GM12878 (cell line): ENCODE data around the gene CCSER1. TPM values are rescaled to one million over a fixed set of nuclear protein-coding genes. Genes with fewer than 3 reads are reported as not detected.

Source experiments
- ATAC-seq: fragments of 200-7000 bp; cut with Tn5 transposase; 3 replicates; pipeline ENCODE4 v1.9.1; 2020; ENCODE audit warnings: mild to moderate bottlenecking, moderate library complexity
- BruUV-seq: library from RNA; stranded (reverse); fragments of 400-500 nt; replicated peaks from 2 replicates; lab custom pipeline; 2021; lab: Mats Ljungman, UMichigan
- CTCF ChIA-PET: fragments of 300-600 bp; sonication (Branson Sonifier 250); formaldehyde crosslinking; extraction: SDS; loops from one replicate; lab custom pipeline; 2021; ENCODE audit warnings: inconsistent platforms; lab: Yijun Ruan, JAX
- POLR2A ChIA-PET: fragments of 350-600 bp; formaldehyde crosslinking; extraction: SDS; loops from one replicate; lab custom pipeline; 2021; ENCODE audit warnings: inconsistent platforms; lab: Charles Lee
- RAD21 ChIA-PET: fragments of 300-600 bp; sonication (Branson Sonifier 250); formaldehyde crosslinking; loops from one replicate; lab custom pipeline; 2023; ENCODE audit warnings: antibody characterized with exemption; ENCODE audit not compliant: unreplicated experiment; lab: Charles Lee
- SMC1A ChIA-PET: fragments of 300-600 bp; sonication (Branson Sonifier 250); formaldehyde crosslinking; loops from one replicate; lab custom pipeline; 2023; ENCODE audit not compliant: unreplicated experiment, uncharacterized antibody; lab: Charles Lee
- DNase-seq: peaks from one replicate; pipeline ENCODE4 v3.0.0-alpha.2; 2011; ENCODE audit warnings: low read depth, low spot score
- FAIRE-seq: peaks from 3 replicates; lab custom pipeline; 2011; peaks lifted over from hg19 to GRCh38; lab: Jason Lieb, UNC
- H2AFZ ChIP-seq: 2 replicates; pipeline ENCODE4 v1.6.0; 2011; ENCODE audit warnings: low read depth, low read length, control low read depth; ENCODE audit not compliant: control insufficient read depth
- H3K27ac ChIP-seq: 2 replicates; pipeline ENCODE4 v1.5.1; 2011; ENCODE audit warnings: control low read depth; ENCODE audit not compliant: control insufficient read depth, insufficient read depth
- H3K27me3 ChIP-seq, 2 experiments: replicated peaks in 1 of 2; 2 replicates each; pipeline versions ENCODE4 v1.6.0 to v1.6.1; 2011; ENCODE audit warnings: low read length in 1 of 2; ENCODE audit not compliant: control insufficient read depth in 2 of 2, insufficient read depth in 2 of 2
- H3K36me3 ChIP-seq, 2 experiments: 2 replicates each; pipeline ENCODE4 v1.5.1; 2011; ENCODE audit warnings: low read length in 1 of 2; ENCODE audit not compliant: control insufficient read depth in 2 of 2, insufficient read depth in 2 of 2
- H3K4me1 ChIP-seq: 2 replicates; pipeline ENCODE4 v1.6.1; 2011; ENCODE audit warnings: mild to moderate bottlenecking, low read length, moderate library complexity, mixed read lengths; ENCODE audit not compliant: control insufficient read depth, insufficient read depth
- H3K4me2 ChIP-seq: 2 replicates; pipeline ENCODE4 v1.6.0; 2011; ENCODE audit warnings: control low read depth; ENCODE audit not compliant: control insufficient read depth, insufficient read depth
- H3K4me3 ChIP-seq: fragments of 200-600 bp; sonication (generic); 2 replicates; pipeline ENCODE4 v1.5.1; 2016
- H3K79me2 ChIP-seq: 2 replicates; pipeline ENCODE4 v1.6.0; 2011; ENCODE audit warnings: low read length; ENCODE audit not compliant: control insufficient read depth, insufficient read depth
- H3K9ac ChIP-seq: 2 replicates; pipeline ENCODE4 v1.8.0; 2011; ENCODE audit warnings: low read length, control low read depth, mixed read lengths; ENCODE audit not compliant: control insufficient read depth, insufficient read depth
- H3K9me3 ChIP-seq: replicated peaks from 3 replicates; pipeline ENCODE4 v1.5.1; 2011; ENCODE audit warnings: mild to moderate bottlenecking, low read length; ENCODE audit not compliant: control insufficient read depth, insufficient read depth
- H4K20me1 ChIP-seq: 2 replicates; pipeline ENCODE4 v1.6.0; 2011; ENCODE audit not compliant: control insufficient read depth, insufficient read depth
- ATF7 ChIP-seq: fragments of 450-650 bp; IDR thresholded peaks from 2 replicates; pipeline ENCODE4 v1.6.1; 2016; ENCODE audit warnings: low read depth, mild to moderate bottlenecking
- NBN ChIP-seq: fragments of 450-650 bp; IDR thresholded peaks from 2 replicates; pipeline ENCODE4 v1.6.1; 2016
- NR2F1 ChIP-seq: fragments of 450-650 bp; conservative IDR thresholded peaks from 2 replicates; pipeline ENCODE4 v1.6.1; 2017; ENCODE audit warnings: mild to moderate bottlenecking
- SUPT20H ChIP-seq: IDR thresholded peaks from 2 replicates; pipeline ENCODE4 v1.6.1; 2011; ENCODE audit warnings: low read depth, mild to moderate bottlenecking, low read length, moderate library complexity, borderline replicate concordance; ENCODE audit not compliant: control insufficient read depth
- TAF1 ChIP-seq: IDR thresholded peaks from 2 replicates; pipeline ENCODE4 v1.6.1; 2011; ENCODE audit warnings: mild to moderate bottlenecking, low read depth, low read length, borderline replicate concordance
- ZBTB33 ChIP-seq: fragments of 450-650 bp; IDR thresholded peaks from 2 replicates; pipeline ENCODE4 v1.6.1; 2017; ENCODE audit warnings: mild to moderate bottlenecking
- WGBS: methylation state at CpG from one replicate; pipeline ENCODE4 v1.1.6; 2016; ENCODE audit warnings: low lambda C conversion rate; ENCODE audit not compliant: insufficient replicate concordance, insufficient coverage; ENCODE audit errors: missing lambda C conversion rate; 5-methylcytosine and 5-hydroxymethylcytosine counted together
- in situ Hi-C: fragments of 300-500 bp; cut with MboI; formaldehyde crosslinking; loops from 9 replicates; pipeline ENCODE4 v1.14.3; 2018; ENCODE audit warnings: mixed read lengths
- intact Hi-C: fragments of 100-400 bp; cut with micrococcal nuclease; formaldehyde crosslinking; loops from one replicate; pipeline ENCODE4 v1.14.2; 2022; ENCODE audit not compliant: unreplicated experiment
- polyA plus RNA-seq, 11 experiments: library from polyadenylated mRNA; depleted of rRNA in 4 of 11; unstranded in 6 of 11; stranded (reverse) in 5 of 11; fragments of >200 nt; fragmentation: Nextera tagmentation in 4 of 11; fragmentation: Illumina TruSeq in 1 of 11; extraction: Ambion mirVana in 4 of 11; extraction: Trizol in 1 of 11; gene quantifications; 1 replicate in 1 of 11; 2 replicates in 10 of 11; pipeline versions ENCODE4 v1.2.1 to v1.2.3, GENCODE V29; 2011 to 2016; ENCODE audit warnings: inconsistent platforms in 2 of 11, missing spikeins in 2 of 11, low read depth in 1 of 11
- total RNA-seq, 4 experiments: library from RNA; depleted of rRNA in 3 of 4; stranded (reverse); fragments of >200 nt in 3 of 4; fragmentation: Illumina TruSeq in 1 of 4; extraction: Trizol in 1 of 4; gene quantifications; 2 replicates each; pipeline versions ENCODE4 v1.2.1 to v1.2.3, GENCODE V29; 2013 to 2021
- TF ChIP-seq, protein P1 (sequence below): IDR thresholded peaks from 2 replicates; pipeline ENCODE4 v1.6.1; 2012; ENCODE audit warnings: mild to moderate bottlenecking, low read depth, low read length

CCSER1 gene
- total and polyA plus RNA-seq, 10 of the 15 experiments (the other 5 are each of a cell fraction or from before 2014, with no cell fraction given): 0.22 to 2.7 (median 1.0) TPM

GRCh38 chr4:90145319-90145718, 18.1 kb downstream of the CCSER1 start:
- intact Hi-C loops (no loop called here), in situ Hi-C loops (no loop called here)
- BruUV-seq: no TSS peak
- H4K20me1 ChIP-seq: no peaks in the 10 kb centered on the region
- SMC1A ChIA-PET: no interaction called here
- no peaks in the 10 kb centered on the region for H3K9me3 ChIP-seq
- H3K27me3 ChIP-seq: no peaks in the 10 kb centered on the region
- H3K79me2 ChIP-seq: no peaks in the 10 kb centered on the region
- DNase-seq (no peak), FAIRE-seq (no peak)
- WGBS: 24% methylated on average over 2 of the region's 2 CpGs
- RAD21 ChIA-PET: no interaction called here
- H3K27ac ChIP-seq: no peak overlapping the region
- CTCF ChIA-PET: no interaction called here
- no peak for TF ChIP-seq NR2F1
- no peak for TF ChIP-seq NBN
- no peak for TF ChIP-seq ZBTB33
- TF ChIP-seq SUPT20H: no peak
- TF ChIP-seq ATF7: no peak
- no peak for TF ChIP-seq TAF1
- TF ChIP-seq, protein P1, sequence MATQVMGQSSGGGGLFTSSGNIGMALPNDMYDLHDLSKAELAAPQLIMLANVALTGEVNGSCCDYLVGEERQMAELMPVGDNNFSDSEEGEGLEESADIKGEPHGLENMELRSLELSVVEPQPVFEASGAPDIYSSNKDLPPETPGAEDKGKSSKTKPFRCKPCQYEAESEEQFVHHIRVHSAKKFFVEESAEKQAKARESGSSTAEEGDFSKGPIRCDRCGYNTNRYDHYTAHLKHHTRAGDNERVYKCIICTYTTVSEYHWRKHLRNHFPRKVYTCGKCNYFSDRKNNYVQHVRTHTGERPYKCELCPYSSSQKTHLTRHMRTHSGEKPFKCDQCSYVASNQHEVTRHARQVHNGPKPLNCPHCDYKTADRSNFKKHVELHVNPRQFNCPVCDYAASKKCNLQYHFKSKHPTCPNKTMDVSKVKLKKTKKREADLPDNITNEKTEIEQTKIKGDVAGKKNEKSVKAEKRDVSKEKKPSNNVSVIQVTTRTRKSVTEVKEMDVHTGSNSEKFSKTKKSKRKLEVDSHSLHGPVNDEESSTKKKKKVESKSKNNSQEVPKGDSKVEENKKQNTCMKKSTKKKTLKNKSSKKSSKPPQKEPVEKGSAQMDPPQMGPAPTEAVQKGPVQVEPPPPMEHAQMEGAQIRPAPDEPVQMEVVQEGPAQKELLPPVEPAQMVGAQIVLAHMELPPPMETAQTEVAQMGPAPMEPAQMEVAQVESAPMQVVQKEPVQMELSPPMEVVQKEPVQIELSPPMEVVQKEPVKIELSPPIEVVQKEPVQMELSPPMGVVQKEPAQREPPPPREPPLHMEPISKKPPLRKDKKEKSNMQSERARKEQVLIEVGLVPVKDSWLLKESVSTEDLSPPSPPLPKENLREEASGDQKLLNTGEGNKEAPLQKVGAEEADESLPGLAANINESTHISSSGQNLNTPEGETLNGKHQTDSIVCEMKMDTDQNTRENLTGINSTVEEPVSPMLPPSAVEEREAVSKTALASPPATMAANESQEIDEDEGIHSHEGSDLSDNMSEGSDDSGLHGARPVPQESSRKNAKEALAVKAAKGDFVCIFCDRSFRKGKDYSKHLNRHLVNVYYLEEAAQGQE: no peak
- TF ChIP-seq, all 136 proteins: peak for 0
- no peak overlapping the region for H3K9ac ChIP-seq
- no peaks in the 10 kb centered on the region for H3K36me3 ChIP-seq
- POLR2A ChIA-PET: no interaction called here
- H3K4me1 ChIP-seq: no peaks in the 10 kb centered on the region
- H3K4me2 ChIP-seq: no peak overlapping the region
- no peak overlapping the region for H3K4me3 ChIP-seq
- ATAC-seq: no peak
- H2AFZ ChIP-seq: no peak overlapping the region
